HepG2 (cell line): ENCODE results near the gene RABGEF1. TPM values are rescaled to one million over a fixed set of nuclear protein-coding genes. Genes with fewer than 3 reads are reported as not detected.
A peak's percentile ranks its signal among the peaks of the same experiment; 100 is the strongest.

Experiments used
- ATAC-seq: fragments of 200-7000 bp; cut with Tn5 transposase; 3 replicates; pipeline ENCODE4 v1.9.1; 2020; ENCODE audit warnings: mild to moderate bottlenecking, moderate library complexity
- BruUV-seq: library from RNA; stranded (reverse); fragments of 400-500 nt; replicated peaks from 2 replicates; lab custom pipeline; 2021; lab: Mats Ljungman, UMichigan
- CTCF ChIA-PET: fragments of 300-600 bp; formaldehyde crosslinking; extraction: SDS; loops from one replicate; lab custom pipeline; 2021; ENCODE audit warnings: low total read pairs, inconsistent platforms, low intra/inter-chr PET ratio; lab: Yijun Ruan, JAX
- POLR2A ChIA-PET: fragments of 350-600 bp; sonication (Branson Sonifier 250); formaldehyde crosslinking; loops from one replicate; lab custom pipeline; 2020; ENCODE audit warnings: antibody characterized with exemption, inconsistent platforms; lab: Yijun Ruan, JAX
- DNase-seq: peaks from one replicate; pipeline ENCODE4 v3.0.0-alpha.2; 2015; ENCODE audit warnings: low spot score
- FAIRE-seq: peaks from 3 replicates; lab custom pipeline; 2011; peaks lifted over from hg19 to GRCh38; lab: Jason Lieb, UNC
- H2AFZ ChIP-seq: one replicate; pipeline ENCODE4 v1.6.1; 2011; ENCODE audit warnings: low read length, inconsistent platforms
- H3K27ac ChIP-seq: fragments of 300-600 bp; 3 replicates; pipeline ENCODE4 v1.8.0; 2011; ENCODE audit warnings: mixed run types, mild to moderate bottlenecking, mixed read lengths, low read length, inconsistent platforms; ENCODE audit not compliant: insufficient read depth; ENCODE audit errors: extremely low read length
- H3K27me3 ChIP-seq, 2 experiments: fragments of 200-600 bp in 1 of 2; 2 replicates in 1 of 2; 3 replicates in 1 of 2; pipeline versions ENCODE4 v1.6.0 to v1.8.0; 2011; ENCODE audit warnings: low read length in 2 of 2, mild to moderate bottlenecking in 2 of 2, moderate library complexity in 2 of 2, inconsistent platforms in 1 of 2; ENCODE audit not compliant: insufficient read depth in 2 of 2, control insufficient read depth in 1 of 2
- H3K36me3 ChIP-seq, 2 experiments: fragments of 200-600 bp in 1 of 2; replicated peaks in 1 of 2; 2 replicates in 1 of 2; 3 replicates in 1 of 2; pipeline versions ENCODE4 v1.5.1 to v1.8.0; 2011; ENCODE audit warnings: low read length in 2 of 2, inconsistent platforms in 1 of 2; ENCODE audit not compliant: insufficient read depth in 2 of 2, control insufficient read depth in 1 of 2
- H3K4me1 ChIP-seq: 2 replicates; pipeline ENCODE4 v1.5.1; 2012; ENCODE audit warnings: low read length, inconsistent platforms; ENCODE audit not compliant: insufficient read depth
- H3K4me2 ChIP-seq: 2 replicates; pipeline ENCODE4 v1.6.0; 2011; ENCODE audit warnings: low read depth, low read length, inconsistent platforms
- H3K4me3 ChIP-seq, 3 experiments: fragments of 200-600 bp in 1 of 3; sonication (generic), shearing (Covaris generic) in 1 of 3; replicated peaks in 1 of 3; 2 replicates each; pipeline ENCODE4 v1.5.1; 2011 to 2016; ENCODE audit warnings: low read length in 3 of 3, inconsistent platforms in 2 of 3, low read depth in 2 of 3, mild to moderate bottlenecking in 2 of 3, control low read depth in 1 of 3, mixed read lengths in 1 of 3; ENCODE audit not compliant: insufficient read depth in 1 of 3
- H3K79me2 ChIP-seq: one replicate; pipeline ENCODE4 v1.6.1; 2011; ENCODE audit warnings: low read length, inconsistent platforms; ENCODE audit not compliant: insufficient read depth
- H3K9ac ChIP-seq: 2 replicates; pipeline ENCODE4 v1.6.0; 2011; ENCODE audit warnings: mild to moderate bottlenecking, low read depth, low read length, inconsistent platforms; ENCODE audit not compliant: insufficient read depth
- H3K9me3 ChIP-seq: 2 replicates; pipeline ENCODE4 v1.5.1; 2012; ENCODE audit warnings: mild to moderate bottlenecking, low read length
- H4K20me1 ChIP-seq: 2 replicates; pipeline ENCODE4 v1.6.0; 2011; ENCODE audit warnings: inconsistent platforms, mild to moderate bottlenecking, low read length, moderate library complexity; ENCODE audit not compliant: insufficient read depth
- ADNP ChIP-seq: sonication (generic); formaldehyde crosslinking; IDR thresholded peaks from 2 replicates; pipeline ENCODE4 v1.4.0; 2020; ENCODE audit warnings: missing genetic modification reagents
- AFF4 ChIP-seq: sonication (generic); formaldehyde crosslinking; IDR thresholded peaks from 2 replicates; pipeline ENCODE4 v1.4.0; 2020; ENCODE audit warnings: missing genetic modification reagents
- ARID2 ChIP-seq: sonication (generic); formaldehyde crosslinking; IDR thresholded peaks from 2 replicates; pipeline ENCODE4 v1.8.1; 2022; ENCODE audit warnings: mild to moderate bottlenecking, missing genetic modification reagents, borderline replicate concordance
- CHD4 ChIP-seq: fragments of 200-600 bp; sonication (generic); IDR thresholded peaks from 2 replicates; pipeline ENCODE4 v1.7.0; 2017; ENCODE audit warnings: mild to moderate bottlenecking, low read length, borderline replicate concordance
- GTF2F1 ChIP-seq: fragments of 150-350 bp; IDR thresholded peaks from 2 replicates; pipeline ENCODE4 v1.6.1; 2014; ENCODE audit warnings: low read length
- PHF21A ChIP-seq: sonication (generic); formaldehyde crosslinking; IDR thresholded peaks from 2 replicates; pipeline ENCODE4 v1.5.0; 2020; ENCODE audit warnings: mild to moderate bottlenecking, missing genetic modification reagents
- SMYD3 ChIP-seq: sonication (generic); formaldehyde crosslinking; IDR thresholded peaks from 2 replicates; pipeline ENCODE4 v1.8.1; 2023; ENCODE audit warnings: mild to moderate bottlenecking, missing genetic modification reagents
- U2AF1 ChIP-seq: fragments of 200-400 bp; formaldehyde crosslinking; optimal IDR thresholded peaks from 2 replicates; pipeline ENCODE3; 2017; ENCODE audit warnings: mild to moderate bottlenecking, low read depth, low read length
- ZNF20 ChIP-seq: sonication (generic); formaldehyde crosslinking; IDR thresholded peaks from 2 replicates; pipeline ENCODE4 v1.4.0; 2020; ENCODE audit warnings: mild to moderate bottlenecking, moderate library complexity, missing genetic modification reagents
- ZNF263 ChIP-seq: sonication (generic); formaldehyde crosslinking; IDR thresholded peaks from 2 replicates; pipeline ENCODE4 v1.4.0; 2020; ENCODE audit warnings: missing genetic modification reagents
- ZNF709 ChIP-seq: sonication (generic); formaldehyde crosslinking; IDR thresholded peaks from 2 replicates; pipeline ENCODE4 v1.5.0; 2020; ENCODE audit warnings: mild to moderate bottlenecking, missing genetic modification reagents
- ZNF773 ChIP-seq: sonication (generic); formaldehyde crosslinking; IDR thresholded peaks from 2 replicates; pipeline ENCODE4 v1.4.0; 2020; ENCODE audit warnings: missing genetic modification reagents, borderline replicate concordance
- ZNF790 ChIP-seq: sonication (generic); formaldehyde crosslinking; IDR thresholded peaks from 2 replicates; pipeline ENCODE4 v1.8.0; 2022; ENCODE audit warnings: missing genetic modification reagents, mild to moderate bottlenecking, borderline replicate concordance
- WGBS: methylation state at CpG from one replicate; pipeline ENCODE4 v1.1.6; 2017; ENCODE audit warnings: low lambda C conversion rate; 5-methylcytosine and 5-hydroxymethylcytosine counted together
- in situ Hi-C: cut with HindIII; loops from 2 replicates; pipeline ENCODE4 v1.10.0; 2017; ENCODE audit warnings: low pct_unique_long_range_greater_than_20kb; ENCODE audit not compliant: extremely low pct_ligation_motif_present
- intact Hi-C: fragments of 100-400 bp; cut with micrococcal nuclease; formaldehyde crosslinking; loops from one replicate; pipeline ENCODE4 v1.10.0; 2022; ENCODE audit not compliant: unreplicated experiment
- polyA plus RNA-seq, 8 experiments: library from polyadenylated mRNA; depleted of rRNA in 3 of 8; stranded (reverse) in 7 of 8; unstranded in 1 of 8; fragments of >200 nt; fragmentation: Illumina TruSeq in 4 of 8; extraction: Trizol in 4 of 8; gene quantifications; 2 replicates each; pipeline versions ENCODE4 v1.2.1 to v1.2.3, GENCODE V29; 2011 to 2016; ENCODE audit warnings: low read depth in 4 of 8, missing spikeins in 1 of 8, mixed read lengths in 1 of 8; ENCODE audit not compliant: insufficient read depth in 1 of 8
- total RNA-seq, 5 experiments: library from RNA; depleted of rRNA; stranded (reverse); fragments of >200 nt; fragmentation: Illumina TruSeq; extraction: Trizol; gene quantifications; 2 replicates each; pipeline ENCODE4 v1.2.3, GENCODE V29; 2016; ENCODE audit warnings: low read depth in 1 of 5
- TF ChIP-seq, protein P1 (sequence below): sonication (generic); formaldehyde crosslinking; conservative IDR thresholded peaks from 2 replicates; pipeline ENCODE4 v1.4.0; 2020; ENCODE audit warnings: missing genetic modification reagents
- TF ChIP-seq, protein P2 (sequence below): sonication (generic); formaldehyde crosslinking; IDR thresholded peaks from 2 replicates; pipeline ENCODE4 v1.5.0; 2020; ENCODE audit warnings: mild to moderate bottlenecking, missing genetic modification reagents
- TF ChIP-seq, protein P3 (sequence below): sonication (generic); formaldehyde crosslinking; IDR thresholded peaks from 2 replicates; pipeline ENCODE4 v1.8.0; 2022; ENCODE audit warnings: mild to moderate bottlenecking, missing genetic modification reagents

RABGEF1 gene
- total and polyA plus RNA-seq, 2 of the 13 experiments (the other 11 are each of a cell fraction or from before 2014, with no cell fraction given), result 22.7 to 35.3 TPM

GRCh38 chr7:66739953-66740301 lies 606 bp upstream of the RABGEF1 start:
- 4% methylated on average over 5 of the region's 12 CpGs for WGBS
- no peaks in the 10 kb centered on the region for H4K20me1 ChIP-seq
- no peaks in the 10 kb centered on the region; a peak in 1 of 5 replicates for H3K27me3 ChIP-seq
- H3K9ac ChIP-seq, result peak overlapping the region; percentile 88
- ATAC-seq, result peak; percentile 6; the same call in 1 of the 3 replicates
- H2AFZ ChIP-seq, result no peak overlapping the region
- BruUV-seq, result TSS peak; percentile 94
- no peak for DNase-seq
- peaks cover 30% of the 10 kb centered on the region for H3K4me1 ChIP-seq
- in situ Hi-C loops, result loop anchor here (5.0 kb wide), 1 partner anchor 37 kb away; no protein-coding TSS in a partner anchor
- intact Hi-C loops, result loop anchor here (2.0 kb wide), 1 partner anchor 33 kb away; no protein-coding TSS in a partner anchor
- peak overlapping the region; percentile 91 for H3K27ac ChIP-seq
- peaks cover 45% of the 10 kb centered on the region for H3K79me2 ChIP-seq
- peaks cover 12% of the 10 kb centered on the region for H3K9me3 ChIP-seq
- peak overlapping the region; percentile 83 for H3K4me2 ChIP-seq
- CTCF ChIA-PET, result no interaction called here
- FAIRE-seq, result peak; percentile 43
- peak overlapping the region; percentile 87 to 96 (median 94) for H3K4me3 ChIP-seq
- POLR2A ChIA-PET, result interaction anchor here (0.6 to 2.3 kb wide), 14 partner anchors 8 to 256 kb away, joined by 3 to 14 read pairs (median 6); partner anchors contain the start of genes KCTD7 and SBDS
- no peaks in the 10 kb centered on the region; a peak in 2 of 5 replicates for H3K36me3 ChIP-seq
- TF ChIP-seq ARID2 (CRISPR knock-in tag), result 0 out of 2 replicates have a peak, but pooled peaks have one; percentile 4
- TF ChIP-seq U2AF1, result peak; percentile 25
- peak; percentile 6; the same call in 1 of the 2 replicates for TF ChIP-seq ZNF20 (CRISPR knock-in tag)
- TF ChIP-seq CHD4, result peak; percentile 88
- TF ChIP-seq ZNF709, result 0 out of 2 replicates have a peak, but pooled peaks have one; percentile 1
- TF ChIP-seq, protein P1, sequence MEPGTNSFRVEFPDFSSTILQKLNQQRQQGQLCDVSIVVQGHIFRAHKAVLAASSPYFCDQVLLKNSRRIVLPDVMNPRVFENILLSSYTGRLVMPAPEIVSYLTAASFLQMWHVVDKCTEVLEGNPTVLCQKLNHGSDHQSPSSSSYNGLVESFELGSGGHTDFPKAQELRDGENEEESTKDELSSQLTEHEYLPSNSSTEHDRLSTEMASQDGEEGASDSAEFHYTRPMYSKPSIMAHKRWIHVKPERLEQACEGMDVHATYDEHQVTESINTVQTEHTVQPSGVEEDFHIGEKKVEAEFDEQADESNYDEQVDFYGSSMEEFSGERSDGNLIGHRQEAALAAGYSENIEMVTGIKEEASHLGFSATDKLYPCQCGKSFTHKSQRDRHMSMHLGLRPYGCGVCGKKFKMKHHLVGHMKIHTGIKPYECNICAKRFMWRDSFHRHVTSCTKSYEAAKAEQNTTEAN (CRISPR knock-in tag), result 0 out of 2 replicates have a peak, but pooled peaks have one; percentile 3
- TF ChIP-seq, protein P2, sequence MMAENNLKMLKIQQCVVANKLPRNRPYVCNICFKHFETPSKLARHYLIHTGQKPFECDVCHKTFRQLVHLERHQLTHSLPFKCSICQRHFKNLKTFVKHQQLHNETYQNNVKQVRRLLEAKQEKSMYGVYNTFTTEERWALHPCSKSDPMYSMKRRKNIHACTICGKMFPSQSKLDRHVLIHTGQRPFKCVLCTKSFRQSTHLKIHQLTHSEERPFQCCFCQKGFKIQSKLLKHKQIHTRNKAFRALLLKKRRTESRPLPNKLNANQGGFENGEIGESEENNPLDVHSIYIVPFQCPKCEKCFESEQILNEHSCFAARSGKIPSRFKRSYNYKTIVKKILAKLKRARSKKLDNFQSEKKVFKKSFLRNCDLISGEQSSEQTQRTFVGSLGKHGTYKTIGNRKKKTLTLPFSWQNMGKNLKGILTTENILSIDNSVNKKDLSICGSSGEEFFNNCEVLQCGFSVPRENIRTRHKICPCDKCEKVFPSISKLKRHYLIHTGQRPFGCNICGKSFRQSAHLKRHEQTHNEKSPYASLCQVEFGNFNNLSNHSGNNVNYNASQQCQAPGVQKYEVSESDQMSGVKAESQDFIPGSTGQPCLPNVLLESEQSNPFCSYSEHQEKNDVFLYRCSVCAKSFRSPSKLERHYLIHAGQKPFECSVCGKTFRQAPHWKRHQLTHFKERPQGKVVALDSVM, result peak; percentile 98
- TF ChIP-seq SMYD3 (CRISPR knock-in tag), result 0 out of 2 replicates have a peak, but pooled peaks have one; percentile 6
- TF ChIP-seq ZNF773, result no peak
- TF ChIP-seq GTF2F1, result no peak
- TF ChIP-seq ZNF263 (CRISPR knock-in tag), result peak; percentile 12; the same call in 1 of the 2 replicates
- TF ChIP-seq AFF4 (CRISPR knock-in tag), result no peak
- TF ChIP-seq, protein P3, sequence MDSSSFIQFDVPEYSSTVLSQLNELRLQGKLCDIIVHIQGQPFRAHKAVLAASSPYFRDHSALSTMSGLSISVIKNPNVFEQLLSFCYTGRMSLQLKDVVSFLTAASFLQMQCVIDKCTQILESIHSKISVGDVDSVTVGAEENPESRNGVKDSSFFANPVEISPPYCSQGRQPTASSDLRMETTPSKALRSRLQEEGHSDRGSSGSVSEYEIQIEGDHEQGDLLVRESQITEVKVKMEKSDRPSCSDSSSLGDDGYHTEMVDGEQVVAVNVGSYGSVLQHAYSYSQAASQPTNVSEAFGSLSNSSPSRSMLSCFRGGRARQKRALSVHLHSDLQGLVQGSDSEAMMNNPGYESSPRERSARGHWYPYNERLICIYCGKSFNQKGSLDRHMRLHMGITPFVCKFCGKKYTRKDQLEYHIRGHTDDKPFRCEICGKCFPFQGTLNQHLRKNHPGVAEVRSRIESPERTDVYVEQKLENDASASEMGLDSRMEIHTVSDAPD (CRISPR knock-in tag), result no peak
- TF ChIP-seq ZNF790 (CRISPR knock-in tag), result no peak
- peak; percentile 81; the same call in 1 of the 2 replicates for TF ChIP-seq ADNP (CRISPR knock-in tag)
- 0 out of 2 replicates have a peak, but pooled peaks have one; percentile 57 for TF ChIP-seq PHF21A (CRISPR knock-in tag)
